Naive thymus-derived CD4-positive, alpha-beta T cell (primary cell): ENCODE results near the gene TRIO. TPM values are rescaled to one million over a fixed set of nuclear protein-coding genes. Genes with fewer than 3 reads are reported as not detected.

Experiments
- ATAC-seq: fragments of 150-1000 bp; cut with Tn5 transposase; 2 replicates; pipeline ENCODE4 v1.10.0; 2021; ENCODE audit warnings: mild to moderate bottlenecking, moderate library complexity
- CTCF ChIA-PET: fragments of 350-600 bp; sonication (Branson Sonifier 250); formaldehyde crosslinking; loops from one replicate; lab custom pipeline; 2021; ENCODE audit warnings: antibody characterized with exemption; lab: Charles Lee
- POLR2A ChIA-PET: fragments of 350-600 bp; sonication (Branson Sonifier 250); formaldehyde crosslinking; loops from one replicate; lab custom pipeline; 2021; ENCODE audit warnings: antibody characterized with exemption, inconsistent platforms; lab: Charles Lee
- DNase-seq, 9 donors: peaks; one replicate each; pipeline versions ENCODE4 v3.0.0 to v3.0.0-alpha.2; 2020 to 2022; ENCODE audit warnings: mixed read lengths in 1 of 9
- H3K27ac ChIP-seq: one replicate; pipeline ENCODE4 v1.7.0; 2013; ENCODE audit warnings: mild to moderate bottlenecking, low read depth, low read length, moderate library complexity
- H3K27me3 ChIP-seq, 2 donors: one replicate each; pipeline ENCODE4 v1.7.0; 2013; ENCODE audit warnings: low read length in 2 of 2, mild to moderate bottlenecking in 2 of 2, moderate library complexity in 2 of 2; ENCODE audit not compliant: control insufficient read depth in 2 of 2, insufficient read depth in 2 of 2
- H3K36me3 ChIP-seq, 3 experiments: 1 replicate in 2 of 3; 2 replicates in 1 of 3; pipeline ENCODE4 v1.7.0; 2013; ENCODE audit warnings: low read length in 3 of 3, mild to moderate bottlenecking in 3 of 3, moderate library complexity in 1 of 3; ENCODE audit not compliant: insufficient read depth in 3 of 3, control insufficient read depth in 2 of 3
- H3K4me1 ChIP-seq, 2 donors: one replicate each; pipeline ENCODE4 v1.7.0; 2013; ENCODE audit warnings: low read length in 2 of 2, mild to moderate bottlenecking in 2 of 2, moderate library complexity in 1 of 2; ENCODE audit not compliant: control insufficient read depth in 2 of 2, insufficient read depth in 2 of 2
- H3K4me3 ChIP-seq: 2 replicates; pipeline ENCODE4 v1.7.0; 2013; ENCODE audit warnings: mild to moderate bottlenecking, low read length
- H3K9me3 ChIP-seq, 3 experiments: 1 replicate in 2 of 3; 2 replicates in 1 of 3; pipeline ENCODE4 v1.7.0; 2013; ENCODE audit warnings: low read length in 3 of 3; ENCODE audit not compliant: control insufficient read depth in 2 of 3
- H3K27ac Mint-ChIP-seq, 9 donors: one replicate each; pipeline ENCODE4 v1.8.0; 2020 to 2022; ENCODE audit warnings: mixed read lengths in 9 of 9, mild to moderate bottlenecking in 8 of 9, moderate library complexity in 5 of 9, inconsistent platforms in 2 of 9
- H3K27me3 Mint-ChIP-seq, 5 donors: one replicate each; pipeline ENCODE4 v1.8.0; 2021 to 2022; ENCODE audit warnings: mixed read lengths in 5 of 5, mild to moderate bottlenecking in 1 of 5
- H3K36me3 Mint-ChIP-seq, 5 donors: one replicate each; pipeline ENCODE4 v1.8.0; 2020 to 2022; ENCODE audit warnings: mixed read lengths in 5 of 5, mild to moderate bottlenecking in 3 of 5, inconsistent platforms in 1 of 5
- H3K4me1 Mint-ChIP-seq, 7 donors: one replicate each; pipeline ENCODE4 v1.8.0; 2020 to 2022; ENCODE audit warnings: mixed read lengths in 7 of 7, mild to moderate bottlenecking in 3 of 7, inconsistent platforms in 1 of 7
- H3K4me3 Mint-ChIP-seq, 10 donors: one replicate each; pipeline ENCODE4 v1.8.0; 2020 to 2022; ENCODE audit warnings: mild to moderate bottlenecking in 10 of 10, mixed read lengths in 10 of 10, moderate library complexity in 6 of 10, inconsistent platforms in 2 of 10
- H3K9me3 Mint-ChIP-seq, 11 donors: one replicate each; pipeline ENCODE4 v1.8.0; 2020 to 2022; ENCODE audit warnings: mixed read lengths in 11 of 11, mild to moderate bottlenecking in 4 of 11, inconsistent platforms in 1 of 11, moderate library complexity in 1 of 11
- intact Hi-C, 2 donors: fragments of 100-400 bp; cut with micrococcal nuclease; formaldehyde crosslinking; loops; one replicate each; pipeline ENCODE4 v1.15.1; 2023
- polyA plus RNA-seq, 2 donors: library from polyadenylated mRNA; unstranded; fragments of 300-500 nt; fragmentation: Illumina TruSeq; gene quantifications; one replicate each; pipeline ENCODE4 v1.2.3, GENCODE V29; 2021
- total RNA-seq, 6 experiments: library from RNA in 5 of 6; stranded (reverse) in 5 of 6; gene quantifications; 1 replicate in 5 of 6; 2 replicates in 1 of 6; pipeline ENCODE4 v1.2.3 and lab custom pipeline; 2021 to 2026

Gene TRIO
- total and polyA plus RNA-seq, 7 experiments from 2014 or later = 0.16 to 45.9 (median 5.7) TPM

- Mint-ChIP-seq H3K27me3 (peaks cover 0 to 8% (median 0%) of the 10 kb centered on the region in 5 donors), H3K36me3 (no peaks in the 10 kb centered on the region), H3K4me3 (no peak overlapping the region), H3K27ac (no peak overlapping the region), H3K9me3 (peaks cover 0 to 9% (median 0%) of the 10 kb centered on the region in 11 donors), H3K4me1 (peaks cover 0 to 4% (median 0%) of the 10 kb centered on the region in 7 donors)
- DNase-seq (peak; percentile 22 to 64 (median 50)), ATAC-seq (peak; percentile 94)
- H3K36me3 ChIP-seq = no peaks in the 10 kb centered on the region
- no peaks in the 10 kb centered on the region for H3K27me3 ChIP-seq
- H3K27ac ChIP-seq = no peak overlapping the region
- no peaks in the 10 kb centered on the region for H3K4me1 ChIP-seq
- POLR2A ChIA-PET = interaction anchor here (1.0 kb wide), 1 partner anchor 297 kb away, joined by 3 read pairs; no protein-coding TSS in a partner anchor
- CTCF ChIA-PET = interaction anchor here (0.5 to 3.0 kb wide), 6 partner anchors 11 to 580 kb away, joined by 3 to 37 read pairs (median 4); no protein-coding TSS in a partner anchor
- intact Hi-C loops = loop anchor here (1.0 to 5.0 kb wide), 5 partner anchors 47 to 663 kb away; no protein-coding TSS in a partner anchor
- H3K4me3 ChIP-seq = no peak overlapping the region
- no peaks in the 10 kb centered on the region for H3K9me3 ChIP-seq
Measured at GRCh38 chr5:14351845-14352712, 208.9 kb downstream of the TRIO start.

- intact Hi-C loops = loop anchor here in 1 of 2 donors (2.0 to 5.0 kb wide), 2 partner anchors 367 to 661 kb away; no protein-coding TSS in a partner anchor
- CTCF ChIA-PET = interaction anchor here (0.9 to 2.0 kb wide), 3 partner anchors 178 to 295 kb away, joined by 3 to 12 read pairs (median 3); no protein-coding TSS in a partner anchor
- Mint-ChIP-seq H3K27me3 (peaks cover 0 to 8% (median 0%) of the 10 kb centered on the region in 5 donors), H3K9me3 (peaks cover 0 to 4% (median 0%) of the 10 kb centered on the region in 11 donors), H3K4me1 (peaks cover 0 to 4% (median 0%) of the 10 kb centered on the region in 7 donors), H3K4me3 (no peak overlapping the region), H3K36me3 (no peaks in the 10 kb centered on the region), H3K27ac (no peak overlapping the region)
- ATAC-seq (no peak), DNase-seq (no peak)
- Histone ChIP-seq H3K9me3 (no peaks in the 10 kb centered on the region), H3K27ac (no peak overlapping the region), H3K27me3 (no peaks in the 10 kb centered on the region), H3K4me3 (no peak overlapping the region), H3K4me1 (no peaks in the 10 kb centered on the region), H3K36me3 (no peaks in the 10 kb centered on the region)
- POLR2A ChIA-PET = no interaction called here
Measured at GRCh38 chr5:14353726-14354474, 210.8 kb downstream of the TRIO start.

GRCh38 chr5:14355391-14355790, 212.2 kb downstream of the TRIO start:
- CTCF ChIA-PET = interaction anchor here (2.8 kb wide), 1 partner anchor 294 kb away, joined by 14 read pairs; no protein-coding TSS in a partner anchor
- H3K27ac Mint-ChIP-seq = no peak overlapping the region
- intact Hi-C loops = no loop called here
- no peak overlapping the region for H3K4me3 ChIP-seq
- H3K27ac ChIP-seq = no peak overlapping the region
- no peaks in the 10 kb centered on the region for H3K36me3 ChIP-seq
- ATAC-seq = no peak
- POLR2A ChIA-PET = interaction anchor here (1.3 kb wide), 1 partner anchor 11 kb away, joined by 3 read pairs; no protein-coding TSS in a partner anchor
- peaks cover 0 to 8% (median 0%) of the 10 kb centered on the region in 5 donors for H3K27me3 Mint-ChIP-seq
- no peak overlapping the region for H3K4me3 Mint-ChIP-seq
- no peaks in the 10 kb centered on the region for H3K4me1 ChIP-seq
- H3K36me3 Mint-ChIP-seq = no peaks in the 10 kb centered on the region
- H3K9me3 Mint-ChIP-seq = no peaks in the 10 kb centered on the region
- H3K27me3 ChIP-seq = no peaks in the 10 kb centered on the region
- H3K4me1 Mint-ChIP-seq = peaks cover 0 to 4% (median 0%) of the 10 kb centered on the region in 7 donors
- no peak for DNase-seq
- H3K9me3 ChIP-seq = no peaks in the 10 kb centered on the region

GRCh38 chr5:14356305-14356704, 213.2 kb downstream of the TRIO start:
- POLR2A ChIA-PET = interaction anchor here (1.3 kb wide), 1 partner anchor 10 kb away, joined by 3 read pairs; no protein-coding TSS in a partner anchor
- CTCF ChIA-PET = interaction anchor here (1.8 to 2.8 kb wide), 2 partner anchors 12 to 293 kb away, joined by 7 to 14 read pairs; no protein-coding TSS in a partner anchor

GRCh38 chr5:14357441-14357840, 214.3 kb downstream of the TRIO start:
- Mint-ChIP-seq H3K9me3 (no peaks in the 10 kb centered on the region), H3K27me3 (peaks cover 0 to 8% (median 0%) of the 10 kb centered on the region in 5 donors), H3K27ac (no peak overlapping the region), H3K4me1 (peaks cover 0 to 4% (median 0%) of the 10 kb centered on the region in 7 donors), H3K4me3 (no peak overlapping the region), H3K36me3 (no peaks in the 10 kb centered on the region)
- DNase-seq = no peak
- intact Hi-C loops = no loop called here
- no peaks in the 10 kb centered on the region for H3K9me3 ChIP-seq
- ChIA-PET POLR2A (no interaction called here), CTCF (interaction anchor here (0.6 to 2.8 kb wide), 3 partner anchors 11 to 292 kb away, joined by 3 to 14 read pairs (median 7); no protein-coding TSS in a partner anchor)
- H3K27ac ChIP-seq = no peak overlapping the region
- ATAC-seq = no peak
- H3K4me3 ChIP-seq = no peak overlapping the region
- H3K27me3 ChIP-seq = no peaks in the 10 kb centered on the region
- no peaks in the 10 kb centered on the region for H3K36me3 ChIP-seq
- no peaks in the 10 kb centered on the region for H3K4me1 ChIP-seq

More at GRCh38 chr5:14356305-14356704, 213.2 kb downstream of the TRIO start:
- Histone ChIP-seq H3K4me3 (no peak overlapping the region), H3K36me3 (no peaks in the 10 kb centered on the region), H3K4me1 (no peaks in the 10 kb centered on the region), H3K27ac (no peak overlapping the region), H3K27me3 (no peaks in the 10 kb centered on the region), H3K9me3 (no peaks in the 10 kb centered on the region)
- intact Hi-C loops = no loop called here
- H3K27me3 Mint-ChIP-seq = peaks cover 0 to 8% (median 0%) of the 10 kb centered on the region in 5 donors
- H3K4me3 Mint-ChIP-seq = no peak overlapping the region
- H3K9me3 Mint-ChIP-seq = no peaks in the 10 kb centered on the region
- DNase-seq = no peak
- H3K36me3 Mint-ChIP-seq = no peaks in the 10 kb centered on the region
- H3K27ac Mint-ChIP-seq = no peak overlapping the region
- H3K4me1 Mint-ChIP-seq = peaks cover 0 to 4% (median 0%) of the 10 kb centered on the region in 7 donors
- no peak for ATAC-seq

- no peak for ATAC-seq
- Mint-ChIP-seq H3K36me3 (no peaks in the 10 kb centered on the region), H3K9me3 (no peaks in the 10 kb centered on the region), H3K27ac (no peak overlapping the region), H3K4me3 (no peak overlapping the region), H3K4me1 (peaks cover 0 to 4% (median 0%) of the 10 kb centered on the region in 7 donors), H3K27me3 (peaks cover 0 to 8% (median 0%) of the 10 kb centered on the region in 5 donors)
- Histone ChIP-seq H3K36me3 (no peaks in the 10 kb centered on the region), H3K4me1 (no peaks in the 10 kb centered on the region), H3K27ac (no peak overlapping the region), H3K4me3 (no peak overlapping the region), H3K9me3 (no peaks in the 10 kb centered on the region), H3K27me3 (no peaks in the 10 kb centered on the region)
- no peak for DNase-seq
- intact Hi-C loops = no loop called here
- CTCF ChIA-PET = interaction anchor here (0.6 to 2.8 kb wide), 2 partner anchors 15 to 291 kb away, joined by 3 to 11 read pairs; no protein-coding TSS in a partner anchor
- POLR2A ChIA-PET = no interaction called here
Measured at GRCh38 chr5:14357851-14358250, 214.7 kb downstream of the TRIO start.
